DOHH2 (cell line): Measurements from ENCODE around the gene ARHGEF7.

ENCODE experiments used
- CTCF ChIP-seq: fragments of 200-600 bp; sonication (generic); IDR thresholded peaks from one replicate; pipeline ENCODE4 v1.5.1; 2014; ENCODE audit warnings: antibody characterized with exemption, mild to moderate bottlenecking, low read depth, low read length; ENCODE audit not compliant: poor library complexity, severe bottlenecking
- EZH2phosphoT487 ChIP-seq: fragments of 200-600 bp; sonication (generic); IDR thresholded peaks from 2 replicates; pipeline ENCODE4 v1.6.1; 2017; ENCODE audit warnings: borderline replicate concordance, mild to moderate bottlenecking, antibody characterized with exemption, low read length, moderate library complexity, mixed read lengths

- TF ChIP-seq CTCF (no peak), EZH2phosphoT487 (no peak)
These were observed 198.0 kb downstream of the ARHGEF7 start for GRCh38 chr13:111312944-111313590.
